SK-N-MC (cell line): ENCODE measurements around the gene CAMK1D.

Source experiments
- EZH2 ChIP-seq: fragments of 200-600 bp; sonication (generic); IDR thresholded peaks from one replicate; pipeline ENCODE4 v1.6.1; 2017; ENCODE audit warnings: antibody characterized with exemption
- POLR2AphosphoS5 ChIP-seq: IDR thresholded peaks from 2 replicates; pipeline ENCODE4 v1.6.1; 2012; ENCODE audit warnings: mild to moderate bottlenecking, low read depth, low read length, borderline replicate concordance

- TF ChIP-seq POLR2AphosphoS5: no peak
- no peak for TF ChIP-seq EZH2
These were observed 158.8 kb downstream of the CAMK1D start for GRCh38 chr10:12508165-12508564.
